Measurements from ENCODE around the gene CDKL5.

The CDKL5 gene

DNA sequence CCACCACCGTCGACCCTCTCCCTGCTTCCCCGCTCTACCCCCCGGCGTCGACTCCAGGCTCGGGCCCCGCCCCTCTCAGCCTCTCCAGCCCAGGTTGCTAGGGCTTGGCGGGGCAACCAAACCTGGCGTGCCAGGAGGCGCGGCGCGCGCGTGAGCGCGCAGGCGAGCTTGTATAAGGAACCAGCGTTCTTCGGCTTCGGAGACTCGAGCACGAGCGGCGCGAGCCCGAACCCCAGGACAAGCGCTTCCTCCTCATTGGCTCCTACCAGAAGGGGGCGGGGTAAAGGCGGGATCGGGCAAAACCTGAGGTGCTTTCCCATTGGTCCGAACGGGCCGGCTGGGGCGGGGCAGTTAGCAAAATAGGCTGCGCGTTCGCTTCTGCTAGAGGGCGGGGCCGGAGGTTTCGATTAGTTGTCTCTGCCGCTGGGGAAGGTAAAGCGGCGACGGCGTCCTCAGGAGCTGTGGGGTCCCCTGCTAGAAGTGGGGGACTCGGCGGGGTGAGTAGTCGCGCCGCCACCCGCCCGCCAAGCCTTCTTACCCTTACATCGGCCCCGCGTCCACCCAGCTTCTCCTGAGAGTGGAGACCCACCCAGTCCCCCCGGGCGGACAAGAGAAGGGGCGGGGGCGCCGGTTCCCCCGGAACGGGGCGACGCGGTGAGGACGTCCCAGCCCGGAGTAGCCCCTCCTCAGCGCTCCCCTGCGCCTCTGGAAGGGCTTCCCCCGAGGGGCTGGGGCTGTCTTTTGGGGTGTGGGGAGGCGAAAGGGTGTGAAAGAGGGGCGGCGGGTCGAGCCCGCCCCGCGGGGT lies at the start of gene CDKL5:
CDKL5 (plus strand) TSS at position 410 of the 805 bp plus-strand sequence. CDS start 81,489 bp downstream, outside the sequence.
- DNase-seq (ENCODE audit: low read depth): peak; percentile 93
- TF ChIP-seq, protein P1, sequence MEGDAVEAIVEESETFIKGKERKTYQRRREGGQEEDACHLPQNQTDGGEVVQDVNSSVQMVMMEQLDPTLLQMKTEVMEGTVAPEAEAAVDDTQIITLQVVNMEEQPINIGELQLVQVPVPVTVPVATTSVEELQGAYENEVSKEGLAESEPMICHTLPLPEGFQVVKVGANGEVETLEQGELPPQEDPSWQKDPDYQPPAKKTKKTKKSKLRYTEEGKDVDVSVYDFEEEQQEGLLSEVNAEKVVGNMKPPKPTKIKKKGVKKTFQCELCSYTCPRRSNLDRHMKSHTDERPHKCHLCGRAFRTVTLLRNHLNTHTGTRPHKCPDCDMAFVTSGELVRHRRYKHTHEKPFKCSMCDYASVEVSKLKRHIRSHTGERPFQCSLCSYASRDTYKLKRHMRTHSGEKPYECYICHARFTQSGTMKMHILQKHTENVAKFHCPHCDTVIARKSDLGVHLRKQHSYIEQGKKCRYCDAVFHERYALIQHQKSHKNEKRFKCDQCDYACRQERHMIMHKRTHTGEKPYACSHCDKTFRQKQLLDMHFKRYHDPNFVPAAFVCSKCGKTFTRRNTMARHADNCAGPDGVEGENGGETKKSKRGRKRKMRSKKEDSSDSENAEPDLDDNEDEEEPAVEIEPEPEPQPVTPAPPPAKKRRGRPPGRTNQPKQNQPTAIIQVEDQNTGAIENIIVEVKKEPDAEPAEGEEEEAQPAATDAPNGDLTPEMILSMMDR (conservative IDR thresholded peaks at IDR 0.05; ENCODE audit: control insufficient read depth, insufficient read depth, low read depth, low read length): no peak

DNA sequence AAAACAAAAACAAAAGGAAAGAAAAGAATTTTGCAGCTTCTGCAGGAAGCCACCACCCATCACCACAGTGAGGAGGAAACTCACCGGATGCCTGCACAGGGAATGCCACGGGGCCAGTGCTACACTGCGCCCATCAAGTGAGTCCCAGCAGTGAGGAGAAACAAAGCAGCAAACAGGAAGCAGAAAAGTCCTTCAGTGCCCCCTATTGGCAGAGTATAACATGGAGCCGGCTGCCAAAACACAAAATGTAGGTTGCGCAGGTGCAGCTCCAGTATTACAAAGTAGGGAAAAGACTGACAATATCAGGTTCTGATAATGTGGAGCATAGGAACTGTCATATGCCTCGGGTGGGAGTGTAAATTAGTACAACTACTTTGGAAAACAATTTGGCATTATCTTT lies 47.6 kb upstream of the CDKL5 start:
- H3K4me3 ChIP-seq (ENCODE audit: control insufficient read depth, low read depth, low read length): no peak overlapping the region
- DNase-seq (ENCODE audit: low read depth): peak; percentile 20
- TF ChIP-seq, protein P1 (conservative IDR thresholded peaks at IDR 0.05; ENCODE audit: control insufficient read depth, insufficient read depth, low read depth, low read length): peak; percentile 55

More for the DNA sequence above, at the start of gene CDKL5:
- H3K4me3 ChIP-seq (ENCODE audit: control insufficient read depth, low read depth, low read length): peak within 1 kb of the TSS; percentile 61

DNA sequence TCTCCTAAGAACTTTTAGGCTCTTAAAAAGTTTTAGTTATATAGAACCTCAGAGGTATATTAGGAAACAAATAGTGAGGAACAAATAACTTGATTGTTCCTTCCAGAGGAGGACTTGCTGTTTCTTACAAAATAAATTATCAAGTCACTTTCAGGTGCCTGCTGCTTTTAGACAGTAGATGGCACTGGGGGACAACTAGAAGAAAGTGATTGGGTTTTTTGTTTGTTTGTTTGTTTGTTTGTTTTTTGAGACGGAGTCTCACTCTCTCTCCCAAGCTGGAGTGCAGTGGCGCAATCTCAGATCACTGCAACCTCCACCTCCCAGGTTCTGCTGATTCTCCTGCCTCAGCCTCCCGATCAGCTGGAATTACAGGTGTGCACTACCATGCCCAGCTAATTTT lies 35.4 kb upstream of the CDKL5 start:
- TF ChIP-seq, protein P1 (conservative IDR thresholded peaks at IDR 0.05; ENCODE audit: control insufficient read depth, insufficient read depth, low read depth, low read length): peak; percentile 8
- no peak for DNase-seq (ENCODE audit: low read depth)
- H3K4me3 ChIP-seq (ENCODE audit: control insufficient read depth, low read depth, low read length): no peak overlapping the region

DNA sequence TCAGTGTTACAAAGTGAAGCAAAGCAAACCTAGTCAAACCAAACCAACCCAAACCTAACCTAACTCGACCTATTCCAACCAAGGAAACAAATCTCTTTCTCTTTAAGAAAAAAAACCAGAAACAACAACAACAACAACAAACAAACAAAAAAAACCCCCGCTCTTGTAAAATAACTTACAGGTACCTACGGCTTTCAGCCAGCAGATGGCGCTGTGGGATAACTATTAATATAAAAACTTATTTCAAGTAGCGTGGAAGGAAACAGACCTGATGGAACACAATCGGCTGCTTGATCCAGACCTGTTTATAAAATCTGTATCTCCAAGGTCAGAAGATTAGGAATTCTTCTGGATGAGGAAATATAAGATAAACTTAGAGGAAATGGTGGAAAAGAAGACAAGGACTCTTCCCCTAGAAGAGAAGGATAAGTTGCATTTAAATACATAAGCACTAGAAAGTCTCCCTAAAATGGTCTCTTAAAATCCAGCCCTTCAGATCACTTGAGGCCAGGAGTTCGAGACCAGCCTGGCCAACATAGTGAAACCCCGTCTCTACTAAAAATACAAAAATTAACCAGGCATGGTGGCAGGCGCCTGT lies 34.4 kb upstream of the CDKL5 start:
- DNase-seq (ENCODE audit: low read depth): peak; percentile 69
- TF ChIP-seq, protein P1 (conservative IDR thresholded peaks at IDR 0.05; ENCODE audit: control insufficient read depth, insufficient read depth, low read depth, low read length): peak; percentile 70
- H3K4me3 ChIP-seq (ENCODE audit: control insufficient read depth, low read depth, low read length): no peak overlapping the region

DNA sequence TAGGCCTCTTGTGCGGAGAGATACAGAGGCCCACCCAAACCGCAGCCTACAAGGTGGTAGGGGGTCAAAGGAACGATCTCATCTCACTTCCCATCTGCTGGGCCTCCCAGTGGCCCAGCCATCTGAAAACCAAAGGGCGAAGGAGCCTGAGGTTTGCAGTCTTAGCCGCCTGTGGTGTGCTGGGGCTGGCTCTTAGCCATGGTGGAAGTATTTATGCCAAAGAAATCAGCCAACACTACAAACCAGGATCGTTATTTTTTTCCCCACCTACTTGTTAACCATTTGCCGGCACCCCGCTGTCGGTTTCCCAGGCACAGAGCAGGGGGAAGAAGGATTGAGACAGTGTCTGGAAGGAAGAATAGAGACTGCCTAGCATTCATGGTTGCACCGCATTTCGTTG lies 30.9 kb upstream of the CDKL5 start:
- DNase-seq (ENCODE audit: low read depth): no peak
- TF ChIP-seq, protein P1 (conservative IDR thresholded peaks at IDR 0.05; ENCODE audit: control insufficient read depth, insufficient read depth, low read depth, low read length): no peak
- H3K4me3 ChIP-seq (ENCODE audit: control insufficient read depth, low read depth, low read length): no peak overlapping the region

DNA sequence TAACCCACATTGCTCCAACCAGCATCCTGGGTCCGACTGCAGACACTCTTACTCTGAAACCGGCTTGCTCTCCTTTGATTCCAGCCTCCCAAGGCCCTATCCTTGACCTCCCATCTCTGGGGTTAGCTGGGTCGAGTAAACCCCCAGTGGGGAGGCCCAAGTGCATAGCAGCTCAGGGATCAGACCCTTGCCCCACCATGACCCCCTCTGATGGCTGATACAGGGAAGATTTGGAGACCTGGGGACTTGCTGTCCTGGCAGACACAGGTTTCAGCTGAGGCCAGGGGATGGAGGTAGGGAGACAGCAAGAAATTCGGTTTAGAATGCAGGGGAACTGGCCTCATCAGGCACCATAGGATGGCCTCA lies 23.6 kb upstream of the CDKL5 start:
- DNase-seq (ENCODE audit: low read depth): no peak
- H3K4me3 ChIP-seq (ENCODE audit: control insufficient read depth, low read depth, low read length): no peak overlapping the region
- TF ChIP-seq, protein P1 (conservative IDR thresholded peaks at IDR 0.05; ENCODE audit: control insufficient read depth, insufficient read depth, low read depth, low read length): no peak

Data from fibroblast of mammary gland (primary cell).